SK-N-SH (cell line): ENCODE measurements around the gene CCL15.

Source experiments
- CHD2 ChIP-seq: fragments of 150-350 bp; IDR thresholded peaks from 2 replicates; pipeline ENCODE4 v1.6.1; 2018; ENCODE audit warnings: low read length; ENCODE audit not compliant: partially characterized antibody
- EP300 ChIP-seq, 2 experiments: IDR thresholded peaks; 2 replicates each; pipeline versions ENCODE4 v1.4.0 to v1.6.1; 2012; ENCODE audit warnings: borderline replicate concordance in 1 of 2, low read depth in 1 of 2, low read length in 1 of 2
- FOXJ3 ChIP-seq: sonication (generic); formaldehyde crosslinking; IDR thresholded peaks from 2 replicates; pipeline ENCODE4 v1.5.1; 2020; ENCODE audit warnings: mild to moderate bottlenecking, missing genetic modification reagents
- FOXM1 ChIP-seq: IDR thresholded peaks from 2 replicates; pipeline ENCODE4 v1.4.0; 2012; ENCODE audit warnings: low read depth, mild to moderate bottlenecking
- NFIC ChIP-seq: IDR thresholded peaks from 2 replicates; pipeline ENCODE4 v1.4.0; 2012; ENCODE audit warnings: borderline replicate concordance
- POLR2AphosphoS5 ChIP-seq: IDR thresholded peaks from 2 replicates; pipeline ENCODE4 v1.6.1; 2012; ENCODE audit warnings: low read depth, low read length
- TAF1 ChIP-seq: IDR thresholded peaks from 2 replicates; pipeline ENCODE4 v1.6.1; 2012; ENCODE audit warnings: low read depth, mild to moderate bottlenecking, low read length, moderate library complexity, borderline replicate concordance
- YY1 ChIP-seq: IDR thresholded peaks from 2 replicates; pipeline ENCODE4 v1.4.0; 2012; ENCODE audit warnings: low read depth, mild to moderate bottlenecking
- TF ChIP-seq, protein P1 (sequence below): fragments of 200-600 bp; sonication (generic); IDR thresholded peaks from 2 replicates; pipeline ENCODE4 v1.6.1; 2017; ENCODE audit warnings: antibody characterized with exemption, mild to moderate bottlenecking, moderate library complexity

DNA sequence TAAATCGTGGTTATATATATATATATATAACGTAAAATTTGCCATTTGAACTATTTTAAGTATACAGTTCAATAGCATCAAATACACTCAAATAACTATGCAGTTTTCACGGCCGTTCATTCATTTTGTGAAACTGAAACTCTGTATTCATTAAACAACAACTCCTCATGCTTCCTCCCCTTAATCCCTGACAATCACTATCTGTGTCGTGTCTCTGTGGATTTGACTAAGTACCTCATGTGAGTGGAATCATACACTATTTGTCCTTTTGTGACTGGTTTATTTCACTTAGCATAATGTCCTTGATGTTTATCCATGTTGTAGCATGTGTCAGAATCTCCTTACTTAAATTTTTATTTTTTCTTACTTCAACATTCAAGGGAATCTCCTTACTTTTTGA, 13.6 kb upstream of the CCL15 start:
- TF ChIP-seq CHD2 (no peak), YY1 (no peak), POLR2AphosphoS5 (no peak), FOXM1 (no peak), FOXJ3 (CRISPR knock-in tag) (no peak), NFIC (no peak), TAF1 (no peak), EP300 (IDR thresholded peaks at IDR 0.05; ENCODE audit: borderline replicate concordance in 1 of 2, low read depth in 1 of 2, low read length in 1 of 2) (no peak)
- TF ChIP-seq, protein P1, sequence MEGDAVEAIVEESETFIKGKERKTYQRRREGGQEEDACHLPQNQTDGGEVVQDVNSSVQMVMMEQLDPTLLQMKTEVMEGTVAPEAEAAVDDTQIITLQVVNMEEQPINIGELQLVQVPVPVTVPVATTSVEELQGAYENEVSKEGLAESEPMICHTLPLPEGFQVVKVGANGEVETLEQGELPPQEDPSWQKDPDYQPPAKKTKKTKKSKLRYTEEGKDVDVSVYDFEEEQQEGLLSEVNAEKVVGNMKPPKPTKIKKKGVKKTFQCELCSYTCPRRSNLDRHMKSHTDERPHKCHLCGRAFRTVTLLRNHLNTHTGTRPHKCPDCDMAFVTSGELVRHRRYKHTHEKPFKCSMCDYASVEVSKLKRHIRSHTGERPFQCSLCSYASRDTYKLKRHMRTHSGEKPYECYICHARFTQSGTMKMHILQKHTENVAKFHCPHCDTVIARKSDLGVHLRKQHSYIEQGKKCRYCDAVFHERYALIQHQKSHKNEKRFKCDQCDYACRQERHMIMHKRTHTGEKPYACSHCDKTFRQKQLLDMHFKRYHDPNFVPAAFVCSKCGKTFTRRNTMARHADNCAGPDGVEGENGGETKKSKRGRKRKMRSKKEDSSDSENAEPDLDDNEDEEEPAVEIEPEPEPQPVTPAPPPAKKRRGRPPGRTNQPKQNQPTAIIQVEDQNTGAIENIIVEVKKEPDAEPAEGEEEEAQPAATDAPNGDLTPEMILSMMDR: no peak
